Activated CD8-positive, alpha-beta memory T cell treated with anti-CD3 and anti-CD28 coated beads, Interleukin-2, amount 50 U/mL, for 1 hour (primary cell): ENCODE results near the gene CAMSAP1.
A peak's percentile ranks its signal among the peaks of the same experiment; 100 is the strongest.
"Not testable (repeated sequence)": the region's sequence is repeated elsewhere in the genome, so short reads cannot be mapped to it uniquely, and the experiment has no call there.

Source experiments
- DNase-seq: peaks from one replicate; pipeline ENCODE4 v3.0.0-alpha.2; 2020; ENCODE audit errors: extremely low read depth

The CAMSAP1 gene

DNA sequence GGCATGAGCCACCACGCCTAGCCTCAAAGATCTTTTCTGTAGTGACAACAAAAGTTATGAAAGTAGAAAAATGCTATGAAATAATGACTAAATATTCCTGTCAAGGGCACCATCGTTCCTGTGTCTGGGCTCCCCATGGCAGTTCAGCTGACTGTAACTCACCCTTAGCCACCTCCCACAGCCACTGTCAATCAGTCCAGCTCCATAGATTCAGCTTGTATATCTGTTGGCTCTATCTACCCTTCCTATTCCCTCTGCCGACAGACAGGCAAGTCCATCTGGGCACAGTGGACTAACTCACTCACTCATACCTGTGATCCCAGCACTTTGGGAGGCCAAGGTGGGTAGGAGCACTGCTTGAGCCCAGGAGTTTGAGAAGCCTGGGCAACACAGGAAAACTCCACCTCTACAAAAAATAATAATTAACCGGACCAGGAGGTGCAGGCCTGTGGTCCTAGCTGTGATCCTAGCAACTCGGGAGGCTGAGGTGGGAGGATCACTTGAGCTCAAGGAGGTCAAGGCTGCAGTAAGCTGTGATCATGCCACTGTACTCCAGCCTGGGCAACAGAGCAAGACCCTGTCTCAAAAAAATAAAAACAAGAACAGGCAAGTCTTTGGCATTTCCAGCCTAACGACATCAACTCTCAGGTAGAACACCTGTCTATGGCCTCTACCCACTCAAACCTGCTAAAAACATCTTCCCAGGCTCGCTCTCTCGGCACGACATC lies 6.2 kb downstream of the CAMSAP1 start:
- DNase-seq, result no peak

DNA sequence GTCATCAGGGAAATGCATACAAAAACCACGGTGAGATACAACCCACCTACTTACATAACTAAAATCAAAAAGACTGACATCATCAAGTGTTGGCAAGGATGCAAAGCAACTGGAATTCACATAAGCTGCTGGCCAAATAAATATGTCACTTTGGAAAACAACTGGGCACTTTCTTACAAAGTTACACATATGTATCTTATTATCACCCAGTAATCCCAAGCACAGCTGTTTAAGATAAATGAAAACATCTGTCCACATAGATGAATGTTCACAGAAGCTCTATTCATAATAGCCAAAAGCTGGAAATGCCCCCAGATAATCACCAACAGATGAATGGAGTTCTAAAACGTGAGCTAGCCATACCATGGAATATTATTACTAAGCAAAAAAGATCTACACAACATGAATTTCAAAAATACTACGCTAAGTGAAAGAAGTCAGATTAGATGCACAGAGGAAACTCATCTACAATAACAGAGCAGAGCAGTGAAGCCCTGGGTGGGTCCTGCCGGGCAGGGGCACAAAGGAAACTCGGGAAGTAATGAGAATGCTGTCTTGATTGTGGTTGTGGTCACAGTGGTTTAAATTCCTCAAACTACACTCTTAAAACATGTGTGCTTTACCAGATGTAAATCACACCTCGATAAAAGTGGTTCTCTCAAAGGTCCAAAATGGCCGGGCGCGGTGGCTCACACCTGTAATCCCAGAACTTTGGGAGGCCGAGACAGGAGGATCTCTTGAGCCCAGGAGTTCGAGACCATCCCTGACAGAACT lies 8.5 kb downstream of the CAMSAP1 start:
- no peak for DNase-seq

DNA sequence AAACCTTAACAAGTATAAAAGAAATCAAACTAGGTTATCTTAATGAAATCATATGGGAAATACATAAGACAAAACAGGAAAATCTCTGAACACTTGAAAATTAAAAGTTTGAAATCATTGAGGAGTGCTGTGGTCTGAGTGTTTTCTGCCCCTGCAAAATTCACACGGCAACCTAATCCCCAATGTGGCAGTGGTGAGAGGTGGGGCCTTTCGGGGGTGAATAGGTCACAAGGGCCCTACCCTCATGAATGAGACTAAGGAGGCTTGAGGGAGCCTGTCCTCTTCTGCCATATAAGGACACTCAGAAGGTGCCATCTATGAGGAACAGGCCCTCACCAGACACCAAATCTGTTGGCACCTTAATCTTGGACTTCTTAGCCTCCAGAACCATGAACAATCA lies 10.7 kb downstream of the CAMSAP1 start:
- no peak for DNase-seq

DNA sequence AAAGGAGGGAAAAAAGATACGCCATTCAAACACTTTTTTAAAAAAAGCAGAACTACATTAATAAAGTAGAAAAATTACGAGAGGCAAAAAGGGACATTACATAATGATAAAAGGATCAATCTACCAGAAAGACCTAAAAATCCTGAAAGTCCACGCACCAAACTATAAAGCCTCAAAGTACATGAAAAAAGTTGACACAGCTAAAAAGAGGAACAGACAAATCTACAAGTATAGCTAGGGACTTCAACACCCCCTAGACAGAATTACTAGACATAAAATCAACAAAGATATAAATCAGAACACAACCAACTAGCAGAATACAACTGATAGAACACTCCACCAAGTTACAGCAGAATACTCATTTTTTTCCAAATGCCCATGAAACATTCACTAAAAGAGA lies 11.1 kb downstream of the CAMSAP1 start:
- DNase-seq, result no peak

DNA sequence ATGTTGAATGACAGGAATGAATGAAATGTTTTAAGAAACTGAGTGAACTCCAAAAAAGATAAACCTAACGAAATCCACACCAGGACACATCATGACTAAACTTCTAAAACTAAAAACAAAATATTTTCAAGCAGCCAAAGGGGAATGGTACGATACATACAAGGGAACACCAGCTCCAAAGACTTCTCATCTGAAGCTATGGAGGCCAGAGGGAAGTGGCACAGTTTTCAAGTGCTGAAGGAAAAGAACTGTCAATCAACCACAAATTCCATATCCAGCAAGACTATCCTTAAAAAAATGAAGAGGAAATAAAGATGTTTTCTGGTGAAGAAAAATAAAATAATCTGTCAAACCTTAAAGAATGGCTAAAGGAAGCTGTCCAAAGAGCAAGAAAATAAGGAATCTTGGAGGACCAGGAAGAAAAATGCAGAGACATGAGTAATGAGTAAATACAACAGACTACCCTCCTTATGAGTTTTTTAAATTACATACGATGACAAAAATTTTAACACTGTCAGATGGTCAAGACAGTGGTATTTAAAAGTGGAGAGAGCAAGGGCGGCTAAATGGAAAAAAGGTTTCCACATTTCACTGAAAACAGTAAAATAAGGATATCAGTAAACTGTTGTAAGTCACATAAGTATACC lies 12.0 kb downstream of the CAMSAP1 start:
- DNase-seq, result no peak

DNA sequence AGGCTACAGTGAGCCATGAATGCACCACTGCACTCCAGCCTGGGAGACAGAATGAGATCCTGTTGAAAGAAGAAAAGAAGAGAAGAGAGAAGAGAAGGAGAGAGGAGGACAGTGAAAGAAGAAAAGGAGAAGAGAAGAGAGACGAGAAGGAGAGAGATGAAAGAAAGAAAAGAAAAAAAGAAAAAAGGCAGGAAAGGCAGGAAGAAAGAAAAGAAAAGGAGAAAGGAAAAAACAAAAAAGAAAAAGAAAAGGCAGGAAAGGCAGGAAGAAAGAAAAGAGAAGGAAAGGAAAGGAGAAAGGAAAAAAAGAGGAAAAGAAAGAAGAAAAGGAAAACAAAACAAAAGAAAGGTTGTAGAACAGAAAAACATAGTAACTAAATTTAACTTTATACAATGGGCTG lies 14.2 kb downstream of the CAMSAP1 start:
- no peak for DNase-seq

DNA sequence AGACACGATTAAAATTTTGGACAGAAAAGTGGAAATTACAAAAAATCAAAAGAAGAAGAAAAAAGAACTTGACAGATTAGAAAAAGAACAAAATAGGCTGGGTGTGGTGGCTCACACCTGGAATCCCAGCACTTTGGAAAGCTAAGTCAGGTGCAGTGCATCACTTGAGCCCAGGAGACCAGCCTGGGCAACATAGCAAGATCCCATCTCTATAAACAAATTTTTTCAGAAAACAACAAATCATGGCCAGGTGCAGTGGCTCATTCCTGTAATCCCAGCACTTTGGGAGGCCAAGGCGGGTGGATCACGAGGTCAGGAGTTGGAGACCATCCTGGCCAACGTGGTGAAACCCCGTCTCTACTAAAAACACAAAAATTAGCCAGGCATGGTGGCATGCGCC lies 15.0 kb downstream of the CAMSAP1 start:
- not testable (repeated sequence) for DNase-seq

DNA sequence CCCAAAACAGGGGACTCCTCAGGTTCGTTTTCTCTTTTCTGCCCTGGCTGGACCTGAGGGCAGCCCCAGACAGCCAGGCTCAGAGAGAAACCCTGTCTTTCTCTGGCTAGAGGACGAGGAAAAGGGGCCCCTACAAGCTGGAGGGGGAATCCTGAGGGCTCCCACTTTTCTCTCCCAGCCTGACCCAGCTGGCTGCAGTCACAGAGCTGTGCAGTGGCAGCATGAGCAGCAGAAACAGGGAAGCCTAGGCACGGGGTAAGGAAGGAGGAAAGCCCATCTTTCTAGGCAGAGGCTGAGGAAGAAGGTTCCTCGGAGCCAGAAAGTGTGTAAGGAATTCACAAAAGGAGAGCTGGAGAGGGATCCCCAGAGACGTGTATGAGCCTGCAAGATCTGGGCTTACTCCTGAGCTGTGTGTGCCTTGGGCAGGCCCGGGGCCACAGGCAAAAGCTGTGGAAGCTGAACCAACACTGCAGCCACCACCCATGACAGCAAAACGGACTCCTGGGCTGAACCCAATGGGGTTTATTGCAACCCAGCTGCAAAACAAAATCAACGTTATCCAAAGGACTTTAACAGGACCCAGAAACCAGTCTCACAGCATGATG lies 16.2 kb downstream of the CAMSAP1 start:
- no peak for DNase-seq

DNA sequence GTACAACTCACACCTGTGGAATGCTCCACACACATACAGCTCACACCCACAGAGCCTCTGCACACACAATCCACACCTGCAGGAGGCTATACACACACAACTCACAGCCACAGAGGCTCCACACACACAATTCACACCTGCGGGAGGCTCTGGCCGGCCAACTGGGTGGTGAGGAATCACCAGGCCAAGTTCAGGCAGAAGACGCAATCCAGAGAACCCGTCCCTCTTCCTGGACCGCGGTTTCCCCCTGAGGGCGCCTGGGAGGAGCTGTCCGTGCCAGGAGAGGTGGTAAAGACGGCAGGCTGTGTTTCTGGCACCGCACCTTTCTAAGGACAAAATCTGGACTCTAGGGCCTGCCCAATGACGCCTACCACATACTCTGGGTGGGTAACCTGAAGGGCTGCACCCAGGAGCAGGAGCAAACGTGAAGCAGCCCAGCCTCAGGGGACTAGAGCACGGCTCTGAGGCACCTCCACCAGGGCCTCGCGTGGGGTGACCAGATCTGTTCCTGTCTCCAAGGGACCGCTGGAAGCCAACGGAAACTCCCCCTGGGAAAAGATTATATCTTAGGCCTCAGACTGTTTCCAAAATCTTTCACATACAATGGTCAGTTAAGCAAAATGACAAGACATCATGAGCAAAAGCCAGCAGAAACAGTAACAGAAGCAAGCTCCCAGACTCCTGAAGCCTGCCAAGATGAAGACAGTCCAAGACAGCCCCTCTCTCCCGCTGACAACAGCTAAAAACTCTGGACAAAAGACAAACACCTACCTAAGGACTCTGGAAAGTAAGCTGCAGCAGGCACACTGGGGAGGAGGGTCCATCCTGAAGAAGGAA lies 16.9 kb downstream of the CAMSAP1 start:
- no peak for DNase-seq

DNA sequence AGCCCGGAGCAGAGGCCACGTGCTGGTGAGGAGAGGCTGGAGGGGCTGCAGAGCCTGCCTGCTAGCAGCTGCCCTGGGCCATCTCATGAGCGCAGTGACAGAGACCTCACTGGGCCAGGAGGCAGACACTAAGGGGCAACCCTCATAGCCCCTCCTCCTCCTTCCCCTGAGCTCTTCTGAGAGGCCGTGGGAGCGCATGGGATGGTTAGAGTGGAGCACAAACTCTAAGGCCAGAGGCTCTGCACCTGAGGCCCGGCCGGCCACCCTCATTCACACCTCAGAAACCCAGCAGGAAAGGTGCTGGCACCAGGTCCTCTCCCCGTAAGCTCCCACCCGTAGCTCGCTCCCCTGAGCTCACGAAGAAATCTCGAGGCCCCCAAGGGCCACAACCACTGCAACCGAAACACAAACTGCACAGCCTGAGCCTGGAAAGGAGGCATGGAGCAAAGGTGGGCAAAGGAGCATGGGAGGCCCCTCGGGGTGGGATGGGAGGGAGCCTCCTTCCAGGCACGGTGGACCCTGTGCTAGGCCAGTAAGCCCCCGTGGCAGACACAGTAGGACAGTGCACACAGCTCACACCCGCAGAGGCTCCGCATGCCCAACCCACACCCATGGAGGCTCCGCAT lies 17.7 kb downstream of the CAMSAP1 start:
- no peak for DNase-seq

DNA sequence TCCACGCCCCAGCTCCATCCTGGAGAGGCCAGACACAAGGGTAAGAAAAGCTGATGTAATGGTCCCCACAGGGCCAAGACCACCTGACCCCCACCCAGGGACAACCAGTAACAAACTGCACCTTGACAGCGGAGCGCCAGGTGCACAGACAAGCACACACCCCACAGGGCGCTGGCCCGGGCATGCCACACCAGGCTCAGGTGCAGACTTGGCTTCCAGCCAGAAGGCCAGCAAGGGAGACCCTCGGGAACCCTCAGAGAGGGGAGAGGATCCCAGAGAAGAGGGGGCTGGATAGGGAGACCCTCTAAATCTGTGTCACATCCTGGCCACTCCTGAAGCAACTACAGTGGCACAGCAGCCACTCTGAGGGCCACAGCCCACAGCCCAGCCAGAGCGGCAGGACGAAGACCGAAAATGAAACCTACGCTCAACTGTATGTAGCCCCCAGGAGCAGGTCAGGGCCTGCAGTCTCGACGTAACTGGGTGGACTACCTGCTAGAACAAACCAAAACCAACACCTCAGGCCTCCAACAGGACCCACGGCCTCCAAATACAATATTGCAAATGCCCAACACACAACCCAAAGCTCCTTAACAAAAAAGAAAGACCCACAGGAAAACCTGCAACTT lies 18.5 kb downstream of the CAMSAP1 start:
- no peak for DNase-seq

DNA sequence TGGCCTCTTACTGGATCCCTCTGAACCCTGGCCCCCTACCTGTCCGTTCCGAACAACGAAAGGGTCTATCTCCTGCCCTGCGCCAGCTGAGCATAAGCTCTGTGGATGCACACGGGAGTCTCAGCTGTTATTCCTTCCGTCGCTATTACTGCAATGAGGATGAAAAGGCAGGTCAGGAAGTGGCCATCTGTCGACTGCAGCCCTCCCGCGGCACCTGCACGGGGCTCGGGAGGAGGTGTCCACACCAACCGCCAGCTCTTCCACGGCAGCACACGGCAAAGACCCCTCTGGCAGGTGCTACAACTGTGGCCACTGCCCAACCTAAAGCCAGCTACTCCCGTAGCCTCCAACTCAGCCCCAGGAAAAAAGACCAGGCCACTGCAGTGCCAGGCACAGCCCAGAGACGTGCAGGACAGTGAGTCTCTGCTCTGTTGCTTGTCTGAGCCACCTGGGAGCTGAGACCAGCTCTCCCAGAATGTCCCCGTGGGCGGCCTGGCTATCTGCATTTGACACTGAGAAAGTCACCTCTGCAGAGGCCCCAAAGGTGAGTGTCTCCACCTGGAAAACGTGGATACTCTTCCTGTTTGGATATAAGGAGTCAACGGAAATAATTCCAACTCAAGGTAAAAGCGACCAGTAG lies 19.1 kb downstream of the CAMSAP1 start:
- no peak for DNase-seq

DNA sequence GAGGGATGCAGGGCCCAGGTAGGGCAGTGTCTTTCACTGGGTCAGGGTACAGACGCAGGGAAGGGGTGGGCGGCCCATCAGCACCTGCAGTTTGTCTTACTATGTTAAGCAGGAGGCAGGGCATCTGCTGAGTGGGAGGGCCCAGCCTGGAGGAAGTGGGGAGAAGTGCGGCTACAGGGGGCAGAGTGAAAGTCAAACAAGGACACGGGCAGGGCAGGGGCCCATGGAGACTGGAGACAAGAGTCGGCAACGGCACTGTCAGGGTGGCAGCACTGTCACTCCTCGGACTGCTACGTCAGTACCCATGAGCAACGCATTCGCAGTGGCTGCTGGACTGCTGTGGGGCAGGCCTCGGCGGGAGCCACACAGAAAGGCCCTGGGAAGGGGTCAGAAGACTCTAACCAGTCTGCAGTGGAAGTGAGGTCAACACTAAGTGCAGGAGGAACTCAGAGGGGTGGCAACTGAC lies 19.7 kb downstream of the CAMSAP1 start:
- peak; percentile 37 for DNase-seq

DNA sequence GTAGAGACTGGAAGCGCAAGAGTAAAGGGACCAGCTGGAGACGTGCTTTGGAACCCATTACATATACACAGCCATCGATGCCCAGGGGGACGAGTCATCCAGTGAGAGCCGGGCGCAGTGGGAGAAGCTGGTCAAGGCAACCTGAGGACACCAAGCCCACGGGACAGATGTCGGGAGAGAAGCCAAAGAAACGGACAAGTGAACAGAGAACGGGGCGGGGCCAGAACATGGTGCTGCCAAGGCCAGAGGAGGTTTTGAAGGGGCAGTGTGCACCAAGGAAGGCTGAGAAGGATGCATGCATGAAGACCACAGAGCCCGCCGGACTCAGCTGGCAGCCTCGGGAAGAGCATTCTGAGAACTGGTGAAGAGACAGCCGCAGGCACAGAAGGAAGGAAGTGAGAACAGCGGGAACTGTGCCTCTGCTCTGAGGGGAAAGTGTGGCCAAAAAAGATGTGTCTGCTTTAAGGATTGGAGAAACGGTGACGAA lies 20.3 kb downstream of the CAMSAP1 start:
- DNase-seq, result no peak

DNA sequence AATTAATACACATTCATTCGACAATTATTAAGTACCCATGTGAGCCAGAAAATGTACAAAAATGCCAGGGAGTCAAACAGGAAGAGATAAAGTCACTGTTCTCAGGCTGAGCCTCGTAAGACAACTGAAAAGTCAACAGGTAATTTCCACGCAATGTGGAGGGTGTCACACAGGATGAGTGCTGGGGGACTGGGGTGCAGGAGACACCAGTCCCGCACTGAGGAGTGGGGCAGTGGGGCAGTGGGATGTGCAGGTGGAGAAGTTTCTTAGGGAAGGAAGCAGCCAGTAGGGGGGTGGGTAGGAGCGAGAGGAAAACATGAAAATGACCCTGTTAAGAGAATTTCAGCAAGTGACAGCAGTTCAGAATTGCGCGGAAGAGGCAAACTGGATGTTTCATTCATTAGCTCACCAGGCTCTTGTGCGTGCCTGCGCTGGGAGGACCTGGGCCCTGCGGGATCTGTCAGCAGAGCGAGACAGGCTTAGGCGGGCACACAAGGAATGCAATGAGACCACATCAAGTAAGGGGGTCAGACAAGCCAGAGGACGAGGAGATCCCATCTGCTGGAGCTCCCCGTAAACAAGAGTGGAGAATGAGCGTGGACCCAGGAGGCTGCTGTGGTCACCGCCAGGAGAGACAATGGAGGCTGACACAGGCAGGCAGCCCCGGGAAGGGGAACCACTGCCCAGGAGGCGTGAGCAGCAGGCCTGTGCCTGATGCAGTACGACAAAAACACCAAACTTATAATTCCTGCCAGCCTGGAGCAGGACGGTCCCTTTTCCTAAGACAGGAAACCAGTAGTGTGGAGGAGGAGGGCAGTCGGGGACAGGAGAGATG lies 21.0 kb downstream of the CAMSAP1 start:
- DNase-seq, result no peak

DNA sequence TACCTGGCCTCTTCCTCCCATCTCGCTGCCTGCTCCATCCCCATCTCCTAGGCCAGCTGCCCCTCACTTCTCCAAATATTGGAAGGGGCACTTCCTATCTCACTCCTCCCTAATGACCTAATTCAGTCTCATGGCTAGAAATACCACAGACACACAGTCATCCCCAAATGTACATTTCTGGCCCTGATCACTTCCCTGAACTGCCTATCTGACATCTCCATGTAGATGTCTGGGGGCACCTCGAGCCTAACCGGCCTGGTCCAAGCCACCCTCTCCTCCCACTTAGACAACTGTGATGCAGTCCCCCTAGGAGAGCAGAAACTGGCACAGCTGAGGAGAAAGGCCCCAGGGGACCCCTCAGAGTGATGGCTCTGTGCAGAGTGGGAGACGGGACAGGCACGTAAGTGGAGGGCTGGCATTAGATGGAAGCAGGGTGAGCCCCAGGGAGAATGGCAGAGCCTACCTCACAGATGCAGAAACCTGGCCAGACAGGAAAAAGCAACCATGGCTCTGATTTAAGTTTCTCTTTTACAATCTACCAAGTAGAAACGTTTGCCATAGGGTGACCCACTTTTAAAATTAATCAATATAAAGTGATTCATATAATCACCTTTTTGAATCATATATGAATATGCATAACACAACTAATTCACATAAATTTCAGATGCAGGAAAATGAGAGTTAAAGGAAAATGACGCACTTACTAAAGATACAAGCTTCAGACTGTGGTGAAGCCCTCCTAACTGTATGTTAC lies 22.1 kb downstream of the CAMSAP1 start:
- no peak for DNase-seq

DNA sequence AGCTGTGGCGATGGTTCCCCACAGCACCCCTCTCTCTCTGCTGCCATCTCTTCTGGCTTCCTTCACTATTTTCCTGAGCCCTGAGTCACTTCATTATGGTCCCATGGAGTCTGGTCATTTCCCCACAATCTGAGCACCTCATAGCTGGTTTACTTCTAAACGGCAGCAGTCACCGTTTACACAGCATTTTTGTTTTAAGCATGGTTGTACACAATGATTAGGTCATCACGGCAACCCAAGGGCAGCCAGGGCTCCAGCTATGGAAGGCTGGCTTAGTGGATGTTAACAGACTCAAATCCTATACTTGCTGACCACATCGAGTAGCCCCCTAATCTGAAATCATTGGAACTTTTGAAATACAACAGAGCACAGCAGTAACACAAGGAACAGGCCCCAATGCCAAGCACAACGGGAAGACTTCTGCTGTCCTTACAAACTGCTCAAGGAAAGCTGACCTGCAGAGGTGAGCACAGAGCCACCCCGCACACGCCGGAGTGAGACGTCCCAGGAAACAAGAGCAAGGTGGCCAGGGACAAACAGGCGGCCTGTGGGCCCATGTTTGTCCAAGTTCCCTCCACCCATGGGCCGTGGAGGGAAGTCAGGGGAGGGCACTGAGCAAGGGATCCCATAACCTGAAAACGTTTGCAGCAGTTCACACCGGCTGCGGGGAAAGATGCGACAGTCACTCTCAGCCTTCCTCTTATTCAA lies 22.9 kb downstream of the CAMSAP1 start:
- DNase-seq, result no peak
